Effector CD8-positive, alpha-beta T cell (primary cell): Measurements from ENCODE around the gene PNLIP.

ENCODE experiments used
- DNase-seq: peaks from one replicate; lab custom pipeline; 2025; lab: John Stamatoyannopoulos, UW

PNLIP gene

DNA sequence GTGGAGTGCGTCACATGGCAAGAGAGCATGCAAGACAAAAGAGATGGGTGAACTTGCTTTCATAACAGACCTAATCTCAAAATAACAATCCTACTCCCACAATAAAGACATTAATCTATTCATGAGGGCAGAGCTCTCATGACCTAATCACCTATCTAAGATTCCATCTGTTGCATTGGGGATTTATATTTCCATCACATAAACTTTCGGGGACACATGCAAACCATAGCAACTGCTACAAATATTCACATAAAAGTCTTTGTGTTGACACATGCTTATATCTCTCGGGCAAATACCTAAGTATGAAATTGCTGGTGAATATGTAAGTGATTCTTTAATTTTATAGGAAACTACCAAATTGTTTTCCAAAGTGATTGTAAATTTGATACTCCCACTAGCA is 29.1 kb downstream of the PNLIP start:
- DNase-seq: no peak

DNA sequence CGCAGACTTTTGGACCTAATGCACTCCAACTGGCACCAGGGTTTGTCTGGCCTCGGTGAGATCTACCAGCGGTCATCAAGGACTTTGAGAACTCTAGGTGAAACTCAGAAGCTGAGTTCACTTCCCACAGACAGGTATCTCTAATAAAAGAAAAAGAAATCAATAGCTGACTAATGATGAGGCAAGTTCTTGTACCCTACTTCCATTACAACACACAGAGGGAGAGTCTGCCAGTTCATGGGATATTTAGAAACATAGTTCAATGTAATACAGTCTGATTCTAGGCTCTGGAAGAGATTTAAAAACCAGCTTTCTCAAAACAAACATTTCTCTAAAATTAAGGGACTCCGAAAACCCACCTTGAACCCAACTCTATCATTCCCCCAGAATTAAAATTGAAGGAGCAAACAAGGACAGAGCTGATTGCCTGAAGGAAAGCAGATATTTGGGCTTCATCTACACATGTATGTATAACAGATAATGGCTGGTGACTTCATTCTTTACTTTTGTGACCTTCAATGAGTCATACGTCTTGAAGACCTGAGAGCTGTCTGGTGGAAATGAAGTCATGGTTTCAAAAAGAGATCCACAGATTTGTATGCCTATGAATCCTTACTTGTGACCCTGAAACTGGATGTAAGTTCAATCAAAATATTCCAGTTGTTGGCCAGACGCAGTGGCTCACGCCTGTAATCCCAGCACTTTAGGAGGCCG is 42.3 kb downstream of the PNLIP start:
- no peak for DNase-seq

DNA sequence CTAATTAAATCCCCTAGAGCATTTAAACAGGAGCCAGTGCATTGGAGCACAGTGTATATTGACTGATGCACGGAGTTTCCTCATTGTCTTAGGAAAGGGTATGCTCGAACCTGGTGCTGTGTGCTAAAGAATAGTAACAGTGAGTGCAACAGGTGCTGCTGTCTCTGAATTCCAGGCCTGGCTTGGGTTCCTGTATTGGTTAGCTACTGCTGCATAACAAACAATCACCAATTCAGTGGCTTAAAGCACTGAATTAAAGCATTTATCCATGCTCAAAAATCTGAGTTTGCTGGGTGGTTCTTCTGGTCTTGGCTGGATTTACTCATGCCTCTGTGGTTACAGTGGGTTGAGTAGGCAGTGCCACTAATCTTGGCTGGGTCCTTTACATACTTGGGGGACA is 43.3 kb downstream of the PNLIP start:
- DNase-seq: no peak

DNA sequence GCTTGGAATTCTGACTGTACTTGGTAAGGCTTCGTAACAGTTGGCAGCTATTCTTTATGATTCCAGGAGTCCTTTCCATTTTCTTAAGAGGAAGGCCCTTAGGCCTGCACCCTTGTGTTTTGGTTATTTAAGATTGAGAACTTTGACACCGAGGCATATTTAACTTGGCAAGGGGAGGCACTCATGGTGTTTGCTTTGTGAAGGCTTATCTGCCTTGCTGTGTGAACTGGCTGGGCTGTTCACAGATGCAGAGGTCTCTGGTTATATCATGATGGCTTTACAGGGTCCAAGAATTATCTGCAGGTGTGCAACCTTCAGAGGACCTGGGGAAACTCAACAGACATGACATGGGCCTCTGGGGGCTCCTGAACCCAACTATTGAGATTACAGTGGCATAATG is 44.2 kb downstream of the PNLIP start:
- DNase-seq: no peak

DNA sequence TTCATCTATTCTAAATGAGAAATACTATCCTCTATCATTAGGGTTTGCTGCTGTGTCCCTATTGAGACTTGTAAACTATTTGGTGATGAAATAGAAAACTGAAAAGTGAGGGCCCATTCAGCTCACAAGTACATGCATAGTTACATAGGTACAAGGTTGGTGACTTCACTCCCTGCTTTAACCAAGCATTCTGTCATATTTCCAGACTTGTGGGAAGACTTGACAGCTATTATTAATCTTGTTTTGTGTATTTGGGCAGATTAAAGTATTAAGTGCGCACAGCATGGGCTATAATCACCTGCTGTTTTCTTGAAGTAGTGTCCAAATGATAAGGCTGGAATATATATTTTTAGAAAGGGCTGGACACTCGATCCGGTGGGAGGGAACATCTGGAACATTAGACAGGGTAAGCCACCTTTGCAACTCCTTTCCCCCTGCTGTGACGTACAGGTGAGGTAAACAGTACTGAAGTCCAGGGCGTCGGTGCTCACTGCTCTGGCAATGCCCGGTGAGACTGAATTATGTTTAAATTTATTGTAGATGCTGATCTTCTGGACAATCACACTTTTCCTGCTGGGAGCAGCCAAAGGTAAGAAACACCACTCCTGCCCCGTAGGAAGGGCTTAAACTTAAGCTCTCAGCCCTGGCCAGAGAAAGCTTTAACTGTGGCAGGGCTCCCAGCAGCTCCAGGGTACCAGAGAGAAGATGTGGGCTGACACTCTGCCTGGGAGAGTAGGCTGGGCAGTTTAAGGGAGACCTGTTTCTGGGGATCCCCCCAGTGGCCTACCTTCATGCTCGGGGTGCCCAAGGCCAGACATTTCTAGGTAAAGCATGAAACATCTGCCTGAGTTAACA is 45.1 kb downstream of the PNLIP start, which contains the start of gene PNLIPRP1:
TSS of gene PNLIPRP1 (plus strand) at position 370 of the 855 bp plus-strand sequence. CDS start at position 541, 171 bp downstream.
- no peak for DNase-seq

DNA sequence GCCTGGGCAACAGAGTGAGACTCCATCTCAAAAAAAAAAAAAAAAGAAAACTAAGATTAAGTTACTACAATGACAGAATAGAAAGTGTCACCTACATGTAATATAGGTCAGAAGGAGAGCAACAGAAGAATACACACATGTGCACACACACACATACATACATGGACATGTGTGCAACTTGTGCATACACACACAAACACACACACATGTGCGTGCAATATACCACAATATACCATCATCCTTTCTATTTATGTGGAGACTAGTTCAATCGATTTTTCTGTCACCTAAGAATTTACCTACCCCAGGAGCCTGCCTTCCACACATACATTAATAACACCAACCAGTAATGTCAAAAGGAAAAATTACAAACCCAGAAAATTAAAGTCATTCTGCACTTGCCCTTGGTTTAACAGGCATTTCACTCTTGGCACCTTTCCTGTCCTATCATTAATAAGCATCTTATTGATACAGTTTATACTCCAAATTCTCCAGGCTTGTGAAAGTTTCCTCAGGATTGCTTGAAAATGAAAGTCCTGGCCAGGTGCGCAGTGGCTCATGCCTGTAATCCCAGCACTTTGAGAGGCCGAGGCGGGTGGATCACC is 47.5 kb downstream of the PNLIP start:
- DNase-seq: no peak

DNA sequence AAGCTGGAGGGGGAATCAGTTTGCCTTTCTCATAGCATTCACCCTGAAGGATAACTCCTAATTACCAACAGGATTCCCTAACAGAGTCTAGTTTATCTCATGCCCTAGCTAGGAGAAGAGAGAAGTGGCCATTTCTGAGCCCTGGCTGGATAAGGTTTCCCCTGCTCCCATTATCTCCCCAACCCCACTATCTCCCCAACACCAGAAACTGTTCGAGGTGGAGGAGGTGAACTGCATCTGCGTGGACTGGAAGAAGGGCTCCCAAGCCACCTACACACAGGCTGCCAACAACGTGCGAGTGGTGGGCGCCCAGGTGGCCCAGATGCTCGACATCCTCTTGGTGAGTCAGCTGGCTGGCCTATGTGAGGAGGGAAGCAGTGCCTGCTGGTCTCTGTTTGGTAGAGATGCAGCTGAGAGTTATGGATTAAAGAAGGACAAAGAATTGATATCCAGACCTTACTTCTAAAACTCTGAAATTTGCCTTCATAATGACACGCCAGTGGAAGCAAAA is 48.8 kb downstream of the PNLIP start:
- DNase-seq: no peak

DNA sequence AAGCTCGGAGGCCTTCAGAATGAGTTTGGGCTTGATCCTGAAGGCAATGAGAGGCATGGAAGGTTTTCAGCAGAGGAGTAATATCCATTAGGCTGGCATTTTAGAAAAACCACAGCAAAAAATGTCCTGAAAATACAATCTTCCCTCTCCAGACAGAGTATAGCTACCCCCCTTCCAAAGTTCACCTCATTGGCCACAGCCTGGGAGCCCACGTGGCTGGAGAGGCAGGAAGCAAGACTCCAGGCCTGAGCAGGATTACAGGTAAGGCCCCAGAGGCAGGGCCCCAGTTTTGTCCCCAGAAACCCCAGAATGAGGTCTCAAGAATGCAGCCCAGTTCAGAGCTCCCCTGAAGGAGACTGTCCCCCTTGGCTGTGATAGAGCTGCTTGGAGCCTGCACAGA is 50.3 kb downstream of the PNLIP start:
- DNase-seq: no peak

DNA sequence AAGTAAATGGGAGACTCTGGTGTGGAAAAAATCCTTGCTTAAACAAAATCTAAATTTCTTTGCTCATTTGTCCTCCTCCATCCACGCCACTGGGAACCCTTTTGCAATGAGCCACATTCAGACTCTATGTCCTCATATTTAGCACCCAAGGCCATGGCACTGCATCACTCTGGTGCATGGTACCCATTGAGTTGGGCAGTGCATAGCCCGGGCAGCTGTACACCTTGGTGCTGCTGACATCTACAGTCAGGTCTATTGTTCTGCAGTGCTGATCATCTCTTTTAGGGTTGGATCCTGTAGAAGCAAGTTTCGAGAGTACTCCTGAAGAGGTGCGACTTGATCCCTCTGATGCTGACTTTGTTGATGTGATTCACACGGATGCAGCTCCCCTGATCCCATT is 51.8 kb downstream of the PNLIP start:
- DNase-seq: no peak

DNA sequence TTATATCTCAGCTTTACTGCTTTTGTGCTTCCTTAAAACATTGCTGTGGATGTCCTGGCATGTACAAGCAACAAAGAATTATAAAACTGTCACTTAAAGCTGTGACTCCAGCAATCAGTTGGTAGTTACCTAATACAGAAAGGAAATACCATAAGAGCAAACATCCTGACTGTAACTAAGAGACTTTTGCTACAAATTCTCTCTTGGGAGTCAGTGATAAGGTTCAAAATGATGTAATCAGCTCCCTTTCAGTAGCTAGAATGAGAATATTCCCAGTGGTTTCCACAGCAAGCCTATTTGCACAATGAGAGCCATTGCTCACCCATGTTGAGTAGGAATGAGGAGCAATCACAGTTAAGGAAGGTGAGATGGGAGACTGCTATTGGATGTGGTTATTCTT is 52.6 kb downstream of the PNLIP start:
- DNase-seq: no peak

DNA sequence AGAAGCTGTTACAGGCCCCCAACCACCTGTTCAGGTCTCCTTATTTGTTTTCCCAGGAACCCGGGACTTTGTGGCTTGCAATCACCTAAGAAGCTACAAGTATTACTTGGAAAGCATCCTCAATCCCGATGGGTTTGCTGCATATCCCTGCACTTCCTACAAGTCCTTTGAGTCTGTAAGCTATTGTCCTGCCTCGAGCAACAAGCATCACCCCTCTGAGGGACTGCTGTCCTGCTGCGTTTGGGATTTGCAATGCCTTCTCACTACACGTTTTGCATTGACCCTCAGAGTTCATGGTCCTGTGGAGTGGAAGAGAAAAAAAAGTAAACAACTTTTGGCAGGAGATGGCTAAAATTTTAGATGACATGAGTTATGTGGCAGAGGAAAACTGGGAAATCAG is 54.3 kb downstream of the PNLIP start:
- DNase-seq: no peak

DNA sequence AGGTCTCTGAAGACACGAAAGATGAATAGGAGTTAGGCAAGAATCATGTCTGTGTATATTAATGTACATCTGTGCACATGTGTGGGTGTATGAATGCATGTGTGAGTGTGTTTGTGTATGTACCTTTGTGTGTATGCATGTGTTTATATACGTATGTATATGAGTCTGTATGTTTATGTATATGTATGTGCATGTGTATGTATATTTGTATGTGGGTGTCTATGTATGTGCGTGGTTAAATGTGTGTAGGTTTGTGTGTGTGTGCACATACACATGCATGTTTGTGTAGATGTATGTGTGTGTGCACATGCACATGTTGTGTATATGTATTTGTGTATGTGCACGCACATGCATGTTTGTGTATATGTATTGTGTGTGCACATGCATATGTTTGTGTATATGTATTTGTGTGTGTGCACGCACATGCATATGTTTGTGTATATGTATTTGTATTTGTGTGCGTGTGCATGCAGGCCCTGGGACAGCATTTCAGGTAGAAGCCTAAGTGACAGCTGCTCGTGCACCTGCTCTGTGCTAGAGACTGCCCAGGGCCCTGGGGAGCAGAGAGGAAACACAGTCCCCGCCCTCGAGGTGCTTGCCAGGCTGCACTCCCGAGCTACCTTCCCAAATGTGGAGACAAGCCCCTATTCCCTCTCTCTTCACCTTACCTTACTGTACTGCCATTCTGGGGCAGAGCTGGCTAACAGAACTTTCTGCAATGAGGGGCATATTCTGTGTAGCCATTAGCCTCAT is 57.1 kb downstream of the PNLIP start:
- no peak for DNase-seq

DNA sequence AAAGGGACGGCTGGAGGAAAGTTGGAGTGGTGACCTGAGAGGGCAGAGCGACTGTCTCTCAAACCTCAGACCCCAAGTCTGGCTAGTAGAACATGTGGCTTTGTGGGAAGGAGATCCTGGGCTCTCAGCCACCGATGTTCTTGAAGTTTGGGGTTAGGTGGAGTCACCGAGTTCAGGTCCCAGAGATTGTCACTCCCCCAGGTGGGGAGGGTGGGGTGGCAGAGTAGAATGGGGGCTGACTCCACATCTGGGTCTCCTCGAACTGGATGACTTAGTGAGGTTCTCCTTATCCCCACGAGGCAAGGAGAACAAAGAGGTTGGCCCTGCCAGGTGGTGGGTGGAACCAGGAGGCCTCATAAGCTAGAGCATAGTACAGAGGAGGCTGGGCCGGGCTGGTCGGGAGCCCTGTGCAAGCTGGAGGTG is 60.3 kb downstream of the PNLIP start:
- DNase-seq: no peak

DNA sequence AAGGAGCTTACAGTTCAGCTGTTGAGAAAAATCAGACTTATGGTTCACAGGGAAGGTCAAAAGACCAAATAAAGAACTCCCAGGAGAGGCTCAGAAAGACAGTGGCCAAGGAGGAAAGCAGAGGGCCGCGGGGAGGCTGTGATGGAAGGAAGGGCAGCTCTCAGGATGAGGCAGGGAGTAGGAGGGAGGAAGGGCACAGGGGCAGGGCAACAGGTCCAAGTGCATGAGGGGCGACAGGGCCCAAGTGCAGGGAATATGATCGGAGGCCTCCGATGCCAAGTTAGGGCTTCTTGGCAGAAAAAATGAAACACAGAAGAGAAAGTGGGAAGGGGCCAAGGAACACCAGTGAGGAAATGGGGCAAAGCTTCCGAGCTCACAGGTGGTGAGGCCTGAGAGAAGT is 61.6 kb downstream of the PNLIP start:
- no peak for DNase-seq

DNA sequence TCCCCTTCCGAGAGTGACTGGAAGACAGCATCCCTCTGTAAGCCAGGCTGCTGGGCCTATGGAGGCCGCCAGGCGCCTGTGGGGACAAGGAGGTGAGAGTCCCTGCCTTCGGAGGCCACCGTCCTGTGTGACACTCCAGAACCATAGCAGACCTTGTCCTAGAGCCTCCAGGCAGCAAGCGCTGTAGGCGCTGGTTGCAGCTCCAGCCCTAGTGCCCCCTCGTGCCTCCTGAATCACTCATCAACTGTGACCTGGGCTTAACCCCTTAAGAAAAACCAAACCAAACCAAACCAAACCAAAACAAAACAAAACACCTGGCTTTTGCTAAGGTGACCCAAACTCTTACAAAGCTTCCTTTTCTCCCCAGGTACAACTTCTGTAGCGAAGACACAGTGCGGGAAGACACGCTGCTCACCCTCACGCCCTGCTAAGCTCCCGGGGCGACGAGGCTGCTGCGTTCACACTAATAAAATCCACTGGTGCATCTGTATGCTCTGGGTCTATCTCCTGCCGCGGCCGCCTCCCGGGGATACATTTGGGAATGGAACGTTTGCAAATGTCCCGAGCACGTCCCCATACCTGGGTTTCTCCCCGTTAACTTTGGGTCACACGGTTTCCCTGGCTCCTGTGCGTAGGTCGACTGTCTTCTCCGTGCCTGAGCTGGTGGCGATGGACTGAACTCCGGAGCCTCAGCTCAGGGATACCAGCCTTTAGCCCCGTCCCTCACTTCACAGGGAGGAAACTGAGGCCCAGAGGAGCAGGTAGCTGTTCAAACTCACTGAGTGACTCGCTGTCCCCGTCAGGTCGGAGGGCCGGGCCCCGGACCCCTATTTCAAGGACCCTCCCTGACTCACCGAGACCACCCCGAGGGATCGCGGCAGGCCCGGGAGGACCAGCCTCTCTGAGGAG is 63.2 kb downstream of the PNLIP start:
- DNase-seq: no peak

DNA sequence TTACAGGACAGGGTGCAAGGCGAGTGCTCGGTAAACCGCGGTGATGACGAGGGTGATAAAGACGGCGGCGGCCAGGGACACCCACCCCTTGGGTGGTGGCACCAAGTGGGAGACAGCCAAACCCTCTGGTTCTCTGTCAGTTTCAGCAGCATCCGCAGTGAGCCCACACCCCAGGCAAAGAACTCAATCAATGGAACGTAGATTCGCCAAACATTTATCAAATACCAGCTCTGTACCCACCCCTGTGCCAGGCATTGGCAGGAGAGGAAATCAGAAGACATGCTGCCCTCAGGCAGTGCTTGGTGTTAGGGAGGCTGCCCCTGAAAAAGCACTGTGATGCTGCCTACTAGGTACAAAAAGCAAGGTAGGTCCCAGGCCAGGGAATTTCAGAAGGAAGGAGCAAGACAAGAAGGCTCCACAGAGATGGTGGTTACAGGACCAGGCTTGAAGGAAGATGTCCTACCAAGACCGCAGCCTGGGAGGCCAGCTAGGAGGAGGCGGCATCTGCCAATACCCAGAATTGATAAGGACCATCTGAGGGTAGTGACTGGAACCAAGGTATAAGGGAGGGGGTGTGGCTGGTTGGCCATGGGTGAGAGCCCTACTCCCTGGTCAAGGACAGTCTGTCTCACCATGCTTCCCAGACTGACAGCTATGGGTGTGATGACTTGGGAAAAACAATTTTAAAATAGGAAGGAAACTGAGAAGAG is 64.9 kb downstream of the PNLIP start:
- DNase-seq: no peak

DNA sequence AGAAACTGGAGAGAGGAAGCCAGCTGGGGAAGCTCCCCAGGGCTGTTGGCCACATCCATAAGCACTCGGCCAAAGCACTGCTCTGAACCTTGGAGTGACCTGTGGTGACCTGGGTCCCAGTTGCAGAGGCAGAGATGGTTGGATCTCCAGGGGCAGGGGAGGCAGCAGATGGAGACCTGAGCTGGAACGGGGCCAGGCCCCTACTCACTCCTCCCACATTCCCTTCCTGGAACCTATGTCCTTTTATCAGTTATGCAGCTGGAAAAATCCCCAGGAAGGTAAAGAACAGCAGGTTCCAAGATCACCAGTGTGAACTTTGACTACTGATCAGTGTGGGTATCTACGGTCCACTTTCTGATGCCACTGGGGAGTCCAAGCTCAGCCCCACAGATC is 65.4 kb downstream of the PNLIP start:
- no peak for DNase-seq

DNA sequence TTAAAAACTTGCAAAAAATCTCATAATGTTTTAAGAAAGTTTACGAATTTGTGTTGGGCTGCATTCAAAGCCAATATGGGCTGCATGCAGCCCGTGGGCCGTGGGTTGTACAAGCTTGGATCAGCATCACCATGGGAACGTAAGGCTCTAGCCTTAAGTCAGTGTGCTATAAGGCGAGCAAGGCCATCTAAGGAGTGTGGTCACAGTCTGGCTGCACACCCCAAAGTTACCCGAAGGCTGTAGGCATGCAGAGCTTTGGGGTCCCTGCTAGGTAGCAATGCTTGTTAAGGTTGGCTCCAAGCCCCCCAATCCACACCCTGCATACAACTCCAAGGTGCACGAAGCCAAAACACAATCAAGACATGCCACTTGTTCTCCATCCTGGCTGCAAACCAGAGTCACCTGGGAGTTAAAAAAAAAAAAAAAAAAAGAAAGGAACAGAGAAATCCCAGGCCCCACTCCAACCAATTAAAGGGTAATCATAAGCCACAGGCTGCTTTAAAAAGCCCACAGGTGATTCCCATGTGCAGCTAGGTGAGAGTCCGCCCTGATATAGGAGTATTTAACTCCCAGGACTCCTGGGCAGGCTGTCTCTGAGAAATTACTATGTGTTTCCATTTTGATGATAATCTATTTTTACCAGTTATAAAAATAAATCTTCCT is 66.5 kb downstream of the PNLIP start:
- DNase-seq: no peak

DNA sequence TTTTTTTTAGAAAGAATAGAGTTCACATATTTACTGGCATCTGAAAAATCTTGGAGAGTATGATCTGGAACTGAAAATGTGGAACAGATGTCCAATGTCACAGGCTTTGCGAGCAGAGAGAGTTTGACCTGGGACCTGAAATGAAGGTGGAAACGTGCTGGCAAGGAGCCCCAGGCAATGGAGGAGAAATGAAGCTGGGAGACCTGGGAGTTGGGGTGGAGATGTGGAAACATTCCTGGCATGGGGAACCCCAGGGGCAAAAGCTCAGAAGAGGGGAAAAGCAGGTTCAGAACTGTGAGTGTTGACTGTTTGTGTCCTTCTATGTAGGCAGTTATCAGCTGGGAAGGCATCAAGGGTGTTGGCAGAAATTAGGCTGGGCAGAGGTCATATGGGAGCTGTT is 67.7 kb downstream of the PNLIP start:
- DNase-seq: no peak

DNA sequence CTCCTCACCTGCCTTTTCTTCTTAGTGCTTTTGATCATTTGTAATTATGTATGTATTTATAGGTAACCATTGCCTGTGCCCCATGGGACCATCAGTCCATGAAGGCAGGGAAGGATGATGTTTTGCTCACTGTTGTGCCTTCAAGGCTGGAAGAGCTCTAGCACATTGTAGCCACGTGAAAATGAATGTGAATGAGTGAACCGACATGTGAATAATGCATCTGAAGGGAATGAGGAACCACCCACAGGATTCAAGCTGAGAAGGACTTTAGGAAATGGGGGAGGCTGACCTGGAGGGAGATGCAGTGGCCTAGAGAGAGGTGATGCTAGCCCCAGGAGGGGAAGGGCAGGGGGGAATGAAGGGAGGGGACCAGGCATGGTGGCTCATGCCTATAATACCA is 69.1 kb downstream of the PNLIP start:
- no peak for DNase-seq
